H1 (cell line): ENCODE measurements around the gene UBE3B. TPM values are rescaled to one million over a fixed set of nuclear protein-coding genes. Genes with fewer than 3 reads are reported as not detected.

Experiments used
- BCL11A ChIP-seq, 2 experiments: IDR thresholded peaks; one replicate each; pipeline ENCODE4 v1.6.1; 2011; ENCODE audit warnings: low read depth in 2 of 2, low read length in 2 of 2, mild to moderate bottlenecking in 2 of 2
- RXRA ChIP-seq: IDR thresholded peaks from 2 replicates; pipeline ENCODE4 v1.6.1; 2011; ENCODE audit warnings: low read depth, mild to moderate bottlenecking, low read length, moderate library complexity; ENCODE audit not compliant: insufficient read depth
- SIN3A ChIP-seq, 2 experiments: IDR thresholded peaks in 1 of 2; conservative IDR thresholded peaks in 1 of 2; 2 replicates each; pipeline ENCODE4 v1.6.1; 2011 to 2012; ENCODE audit warnings: low read length in 2 of 2, improper control_type of control experiment in 1 of 2, low read depth in 1 of 2, mild to moderate bottlenecking in 1 of 2
- polyA plus RNA-seq, 7 experiments: library from polyadenylated mRNA; depleted of rRNA in 3 of 7; stranded (reverse) in 5 of 7; unstranded in 2 of 7; fragments of >200 nt in 5 of 7; fragments of 200-250 nt in 2 of 7; gene quantifications; 1 replicate in 5 of 7; 2 replicates in 1 of 7; 4 replicates in 1 of 7; pipeline versions ENCODE4 v1.2.1 to v1.2.3, GENCODE V29; 2011 to 2013; ENCODE audit warnings: missing spikeins in 2 of 7, mixed read lengths in 2 of 7
- total RNA-seq: library from RNA; stranded (reverse); fragmentation: NEBNext Ultra II Directional; extraction: Animal tissue kit (Norgen Biotek cat#: 25700); gene quantifications from 2 replicates; pipeline ENCODE4 v1.2.1, GENCODE V29; 2021
- TF ChIP-seq, protein P1 (sequence below): fragments of 300-600 bp; sonication (generic); IDR thresholded peaks from 2 replicates; pipeline ENCODE4 v1.7.1; 2012; ENCODE audit warnings: low read length, moderate library complexity, mild to moderate bottlenecking, inconsistent platforms; ENCODE audit not compliant: insufficient replicate concordance
- TF ChIP-seq, protein P2 (sequence below): IDR thresholded peaks from 2 replicates; pipeline ENCODE4 v1.6.1; 2011; ENCODE audit warnings: low read depth, mild to moderate bottlenecking, low read length; ENCODE audit not compliant: insufficient read depth
- TF ChIP-seq, protein P3 (sequence below): IDR thresholded peaks from 2 replicates; pipeline ENCODE4 v1.6.1; 2012; ENCODE audit warnings: low read length, inconsistent platforms

Gene UBE3B
- total and polyA plus RNA-seq, 2 of the 8 experiments (the other 6 are each of a cell fraction or from before 2014, with no cell fraction given) = 14.0 to 21.1 TPM

DNA sequence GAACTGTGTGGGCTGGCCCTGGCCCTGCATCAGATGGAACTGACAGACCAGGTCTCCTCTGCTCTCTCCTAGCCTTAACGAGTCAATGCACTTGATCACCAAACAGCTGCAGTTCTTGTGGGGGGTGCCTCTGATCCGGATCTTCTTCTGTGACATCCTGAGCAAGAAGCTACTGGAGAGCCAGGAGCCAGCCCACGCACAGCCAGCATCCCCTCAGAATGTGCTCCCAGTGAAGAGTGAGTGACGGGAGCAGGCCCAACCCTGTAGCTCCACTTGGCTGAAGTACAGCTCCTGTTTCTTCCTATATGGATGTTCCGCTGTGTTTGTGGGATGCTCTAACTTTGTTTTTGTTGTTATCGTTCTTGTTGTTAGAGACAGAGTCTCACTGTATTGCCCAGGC is 23.9 kb downstream of the UBE3B start (continued):
- TF ChIP-seq, protein P1, sequence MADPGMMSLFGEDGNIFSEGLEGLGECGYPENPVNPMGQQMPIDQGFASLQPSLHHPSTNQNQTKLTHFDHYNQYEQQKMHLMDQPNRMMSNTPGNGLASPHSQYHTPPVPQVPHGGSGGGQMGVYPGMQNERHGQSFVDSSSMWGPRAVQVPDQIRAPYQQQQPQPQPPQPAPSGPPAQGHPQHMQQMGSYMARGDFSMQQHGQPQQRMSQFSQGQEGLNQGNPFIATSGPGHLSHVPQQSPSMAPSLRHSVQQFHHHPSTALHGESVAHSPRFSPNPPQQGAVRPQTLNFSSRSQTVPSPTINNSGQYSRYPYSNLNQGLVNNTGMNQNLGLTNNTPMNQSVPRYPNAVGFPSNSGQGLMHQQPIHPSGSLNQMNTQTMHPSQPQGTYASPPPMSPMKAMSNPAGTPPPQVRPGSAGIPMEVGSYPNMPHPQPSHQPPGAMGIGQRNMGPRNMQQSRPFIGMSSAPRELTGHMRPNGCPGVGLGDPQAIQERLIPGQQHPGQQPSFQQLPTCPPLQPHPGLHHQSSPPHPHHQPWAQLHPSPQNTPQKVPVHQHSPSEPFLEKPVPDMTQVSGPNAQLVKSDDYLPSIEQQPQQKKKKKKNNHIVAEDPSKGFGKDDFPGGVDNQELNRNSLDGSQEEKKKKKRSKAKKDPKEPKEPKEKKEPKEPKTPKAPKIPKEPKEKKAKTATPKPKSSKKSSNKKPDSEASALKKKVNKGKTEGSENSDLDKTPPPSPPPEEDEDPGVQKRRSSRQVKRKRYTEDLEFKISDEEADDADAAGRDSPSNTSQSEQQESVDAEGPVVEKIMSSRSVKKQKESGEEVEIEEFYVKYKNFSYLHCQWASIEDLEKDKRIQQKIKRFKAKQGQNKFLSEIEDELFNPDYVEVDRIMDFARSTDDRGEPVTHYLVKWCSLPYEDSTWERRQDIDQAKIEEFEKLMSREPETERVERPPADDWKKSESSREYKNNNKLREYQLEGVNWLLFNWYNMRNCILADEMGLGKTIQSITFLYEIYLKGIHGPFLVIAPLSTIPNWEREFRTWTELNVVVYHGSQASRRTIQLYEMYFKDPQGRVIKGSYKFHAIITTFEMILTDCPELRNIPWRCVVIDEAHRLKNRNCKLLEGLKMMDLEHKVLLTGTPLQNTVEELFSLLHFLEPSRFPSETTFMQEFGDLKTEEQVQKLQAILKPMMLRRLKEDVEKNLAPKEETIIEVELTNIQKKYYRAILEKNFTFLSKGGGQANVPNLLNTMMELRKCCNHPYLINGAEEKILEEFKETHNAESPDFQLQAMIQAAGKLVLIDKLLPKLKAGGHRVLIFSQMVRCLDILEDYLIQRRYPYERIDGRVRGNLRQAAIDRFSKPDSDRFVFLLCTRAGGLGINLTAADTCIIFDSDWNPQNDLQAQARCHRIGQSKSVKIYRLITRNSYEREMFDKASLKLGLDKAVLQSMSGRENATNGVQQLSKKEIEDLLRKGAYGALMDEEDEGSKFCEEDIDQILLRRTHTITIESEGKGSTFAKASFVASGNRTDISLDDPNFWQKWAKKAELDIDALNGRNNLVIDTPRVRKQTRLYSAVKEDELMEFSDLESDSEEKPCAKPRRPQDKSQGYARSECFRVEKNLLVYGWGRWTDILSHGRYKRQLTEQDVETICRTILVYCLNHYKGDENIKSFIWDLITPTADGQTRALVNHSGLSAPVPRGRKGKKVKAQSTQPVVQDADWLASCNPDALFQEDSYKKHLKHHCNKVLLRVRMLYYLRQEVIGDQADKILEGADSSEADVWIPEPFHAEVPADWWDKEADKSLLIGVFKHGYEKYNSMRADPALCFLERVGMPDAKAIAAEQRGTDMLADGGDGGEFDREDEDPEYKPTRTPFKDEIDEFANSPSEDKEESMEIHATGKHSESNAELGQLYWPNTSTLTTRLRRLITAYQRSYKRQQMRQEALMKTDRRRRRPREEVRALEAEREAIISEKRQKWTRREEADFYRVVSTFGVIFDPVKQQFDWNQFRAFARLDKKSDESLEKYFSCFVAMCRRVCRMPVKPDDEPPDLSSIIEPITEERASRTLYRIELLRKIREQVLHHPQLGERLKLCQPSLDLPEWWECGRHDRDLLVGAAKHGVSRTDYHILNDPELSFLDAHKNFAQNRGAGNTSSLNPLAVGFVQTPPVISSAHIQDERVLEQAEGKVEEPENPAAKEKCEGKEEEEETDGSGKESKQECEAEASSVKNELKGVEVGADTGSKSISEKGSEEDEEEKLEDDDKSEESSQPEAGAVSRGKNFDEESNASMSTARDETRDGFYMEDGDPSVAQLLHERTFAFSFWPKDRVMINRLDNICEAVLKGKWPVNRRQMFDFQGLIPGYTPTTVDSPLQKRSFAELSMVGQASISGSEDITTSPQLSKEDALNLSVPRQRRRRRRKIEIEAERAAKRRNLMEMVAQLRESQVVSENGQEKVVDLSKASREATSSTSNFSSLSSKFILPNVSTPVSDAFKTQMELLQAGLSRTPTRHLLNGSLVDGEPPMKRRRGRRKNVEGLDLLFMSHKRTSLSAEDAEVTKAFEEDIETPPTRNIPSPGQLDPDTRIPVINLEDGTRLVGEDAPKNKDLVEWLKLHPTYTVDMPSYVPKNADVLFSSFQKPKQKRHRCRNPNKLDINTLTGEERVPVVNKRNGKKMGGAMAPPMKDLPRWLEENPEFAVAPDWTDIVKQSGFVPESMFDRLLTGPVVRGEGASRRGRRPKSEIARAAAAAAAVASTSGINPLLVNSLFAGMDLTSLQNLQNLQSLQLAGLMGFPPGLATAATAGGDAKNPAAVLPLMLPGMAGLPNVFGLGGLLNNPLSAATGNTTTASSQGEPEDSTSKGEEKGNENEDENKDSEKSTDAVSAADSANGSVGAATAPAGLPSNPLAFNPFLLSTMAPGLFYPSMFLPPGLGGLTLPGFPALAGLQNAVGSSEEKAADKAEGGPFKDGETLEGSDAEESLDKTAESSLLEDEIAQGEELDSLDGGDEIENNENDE = no peak
- TF ChIP-seq, protein P2, sequence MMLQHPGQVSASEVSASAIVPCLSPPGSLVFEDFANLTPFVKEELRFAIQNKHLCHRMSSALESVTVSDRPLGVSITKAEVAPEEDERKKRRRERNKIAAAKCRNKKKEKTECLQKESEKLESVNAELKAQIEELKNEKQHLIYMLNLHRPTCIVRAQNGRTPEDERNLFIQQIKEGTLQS = no peak
- TF ChIP-seq SIN3A (conservative IDR thresholded peaks at IDR 0.05 in 1 of 2, IDR thresholded peaks at IDR 0.05 in 1 of 2; ENCODE audit: low read depth in 1 of 2, low read length in 2 of 2) = no peak
- TF ChIP-seq, protein P3, sequence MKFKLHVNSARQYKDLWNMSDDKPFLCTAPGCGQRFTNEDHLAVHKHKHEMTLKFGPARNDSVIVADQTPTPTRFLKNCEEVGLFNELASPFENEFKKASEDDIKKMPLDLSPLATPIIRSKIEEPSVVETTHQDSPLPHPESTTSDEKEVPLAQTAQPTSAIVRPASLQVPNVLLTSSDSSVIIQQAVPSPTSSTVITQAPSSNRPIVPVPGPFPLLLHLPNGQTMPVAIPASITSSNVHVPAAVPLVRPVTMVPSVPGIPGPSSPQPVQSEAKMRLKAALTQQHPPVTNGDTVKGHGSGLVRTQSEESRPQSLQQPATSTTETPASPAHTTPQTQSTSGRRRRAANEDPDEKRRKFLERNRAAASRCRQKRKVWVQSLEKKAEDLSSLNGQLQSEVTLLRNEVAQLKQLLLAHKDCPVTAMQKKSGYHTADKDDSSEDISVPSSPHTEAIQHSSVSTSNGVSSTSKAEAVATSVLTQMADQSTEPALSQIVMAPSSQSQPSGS = no peak
- no peak for TF ChIP-seq BCL11A (IDR thresholded peaks at IDR 0.05; ENCODE audit: low read depth in 2 of 2, low read length in 2 of 2)
- TF ChIP-seq RXRA = no peak
